ENCODE measurements around the gene DCDC1.

The DCDC1 gene

GRCh38 chr11:31114442-31114841, 255.1 kb downstream of the DCDC1 start:
- no peak for DNase-seq (ENCODE audit: low read depth)
- H3K4me3 ChIP-seq (ENCODE audit: low read length), result no peak overlapping the region
- TF ChIP-seq CTCF (IDR thresholded peaks at IDR 0.05; ENCODE audit: insufficient read depth, low read depth, low read length, missing control alignments), result no peak

GRCh38 chr11:31110830-31111229, 258.7 kb downstream of the DCDC1 start:
- TF ChIP-seq CTCF (IDR thresholded peaks at IDR 0.05; ENCODE audit: insufficient read depth, low read depth, low read length, missing control alignments), result no peak
- H3K4me3 ChIP-seq (ENCODE audit: low read length), result no peak overlapping the region
- no peak for DNase-seq (ENCODE audit: low read depth)

- no peak for TF ChIP-seq CTCF (IDR thresholded peaks at IDR 0.05; ENCODE audit: insufficient read depth, low read depth, low read length, missing control alignments)
- DNase-seq (ENCODE audit: low read depth), result no peak
- no peak overlapping the region for H3K4me3 ChIP-seq (ENCODE audit: low read length)
Observed at GRCh38 chr11:31109446-31109845, 260.1 kb downstream of the DCDC1 start.

- DNase-seq (ENCODE audit: low read depth), result no peak
- no peak for TF ChIP-seq CTCF (IDR thresholded peaks at IDR 0.05; ENCODE audit: insufficient read depth, low read depth, low read length, missing control alignments)
- H3K4me3 ChIP-seq (ENCODE audit: low read length), result no peak overlapping the region
Observed at GRCh38 chr11:31107649-31108048, 261.9 kb downstream of the DCDC1 start.

- DNase-seq (ENCODE audit: low read depth), result peak; percentile 68
- H3K4me3 ChIP-seq (ENCODE audit: low read length), result no peak overlapping the region
- TF ChIP-seq CTCF (IDR thresholded peaks at IDR 0.05; ENCODE audit: insufficient read depth, low read depth, low read length, missing control alignments), result peak; percentile 77
Observed at GRCh38 chr11:31106968-31107576, 262.5 kb downstream of the DCDC1 start.

- no peak overlapping the region for H3K4me3 ChIP-seq (ENCODE audit: low read length)
- TF ChIP-seq CTCF (IDR thresholded peaks at IDR 0.05; ENCODE audit: insufficient read depth, low read depth, low read length, missing control alignments), result no peak
- no peak for DNase-seq (ENCODE audit: low read depth)
Observed at GRCh38 chr11:31106326-31106725, 263.2 kb downstream of the DCDC1 start.

GRCh38 chr11:31102875-31103274, 266.7 kb downstream of the DCDC1 start:
- H3K4me3 ChIP-seq (ENCODE audit: low read length), result no peak overlapping the region
- no peak for TF ChIP-seq CTCF (IDR thresholded peaks at IDR 0.05; ENCODE audit: insufficient read depth, low read depth, low read length, missing control alignments)
- no peak for DNase-seq (ENCODE audit: low read depth)
